HG02678 (cell line): ENCODE measurements around the gene PTPRN2.
"Not testable (repeated sequence)": the region's sequence is repeated elsewhere in the genome, so short reads cannot be mapped to it uniquely, and the experiment has no call there.

Experiments
- ATAC-seq: cut with Tn5 transposase; IDR thresholded peaks from one replicate; pipeline ENCODE4 v1.9.1; 2021; ENCODE audit warnings: mild to moderate bottlenecking, moderate library complexity; ENCODE audit not compliant: unreplicated experiment

Gene PTPRN2

GRCh38 chr7:157789094-157789493 lies 798.5 kb downstream of the PTPRN2 start:
- no peak for ATAC-seq

- no peak for ATAC-seq
These were observed 799.0 kb downstream of the PTPRN2 start for GRCh38 chr7:157788573-157788972.

- ATAC-seq: no peak
These were observed 800.3 kb downstream of the PTPRN2 start for GRCh38 chr7:157787275-157787701.

- no peak for ATAC-seq
These were observed 801.0 kb downstream of the PTPRN2 start for GRCh38 chr7:157786375-157787274.

- no peak for ATAC-seq
These were observed 802.0 kb downstream of the PTPRN2 start for GRCh38 chr7:157785486-157786186.

- ATAC-seq: no peak
These were observed 802.6 kb downstream of the PTPRN2 start for GRCh38 chr7:157784979-157785441.

- ATAC-seq: no peak
These were observed 803.4 kb downstream of the PTPRN2 start for GRCh38 chr7:157784041-157784835.

GRCh38 chr7:157782041-157782440 lies 805.6 kb downstream of the PTPRN2 start:
- ATAC-seq: no peak

- ATAC-seq: no peak
These were observed 806.9 kb downstream of the PTPRN2 start for GRCh38 chr7:157780721-157781120.

GRCh38 chr7:157780312-157780711 lies 807.3 kb downstream of the PTPRN2 start:
- no peak for ATAC-seq

GRCh38 chr7:157779206-157779605 lies 808.4 kb downstream of the PTPRN2 start:
- ATAC-seq: no peak

GRCh38 chr7:157777194-157777762 lies 810.3 kb downstream of the PTPRN2 start:
- not testable (repeated sequence) for ATAC-seq

- no peak for ATAC-seq
These were observed 811.9 kb downstream of the PTPRN2 start for GRCh38 chr7:157775560-157776332.

- no peak for ATAC-seq
These were observed 812.5 kb downstream of the PTPRN2 start for GRCh38 chr7:157775021-157775559.

- no peak for ATAC-seq
These were observed 813.1 kb downstream of the PTPRN2 start for GRCh38 chr7:157774495-157774894.

GRCh38 chr7:157773361-157773760 lies 814.3 kb downstream of the PTPRN2 start:
- ATAC-seq: no peak

- no peak for ATAC-seq
These were observed 815.0 kb downstream of the PTPRN2 start for GRCh38 chr7:157772486-157773130.

- no peak for ATAC-seq
These were observed 815.9 kb downstream of the PTPRN2 start for GRCh38 chr7:157771689-157772088.

- no peak for ATAC-seq
These were observed 816.8 kb downstream of the PTPRN2 start for GRCh38 chr7:157770716-157771320.
